Liver (tissue), 3 donors: ENCODE measurements around the gene SCPEP1.

ENCODE experiments used
- CTCF ChIP-seq: fragments of 150-350 bp; IDR thresholded peaks from 2 replicates; pipeline ENCODE4 v1.5.1; 2017; ENCODE audit warnings: improper control_type of control experiment, low read depth, low read length; ENCODE audit not compliant: missing input control
- RAD21 ChIP-seq, 2 donors: IDR thresholded peaks; 2 replicates each; pipeline ENCODE4 v1.6.1; 2016; ENCODE audit warnings: antibody characterized with exemption in 2 of 2, mild to moderate bottlenecking in 2 of 2
- REST ChIP-seq: IDR thresholded peaks from 2 replicates; pipeline ENCODE4 v1.6.1; 2016; ENCODE audit warnings: antibody characterized with exemption, mild to moderate bottlenecking
- donor health status: healthy.
- donor health status: healthy.

GRCh38 chr17:57008958-57009357 is 31.0 kb downstream of the SCPEP1 start:
- TF ChIP-seq CTCF, result no peak
- TF ChIP-seq RAD21 (IDR thresholded peaks at IDR 0.05), result no peak
- TF ChIP-seq REST, result no peak
